ENCODE data around the gene GBP2.
"Not testable (repeated sequence)": the region's sequence is repeated elsewhere in the genome, so short reads cannot be mapped to it uniquely, and the experiment has no call there.

Gene GBP2

GRCh38 chr1:89125913-89126580 lies at the start of gene GBP2:
Gene GBP2 (minus strand): TSS chr1:89126114. CDS start chr1:89121966, 4,148 bp downstream.
- no peak for DNase-seq (ENCODE audit: low read depth)

- DNase-seq (ENCODE audit: low read depth) = no peak
These were observed 48.6 kb upstream of the GBP2 start for GRCh38 chr1:89174491-89174890.

- no peak for DNase-seq (ENCODE audit: low read depth)
These were observed 46.7 kb upstream of the GBP2 start for GRCh38 chr1:89172468-89173143.

GRCh38 chr1:89171067-89171438 lies 45.1 kb upstream of the GBP2 start:
- no peak for DNase-seq (ENCODE audit: low read depth)

GRCh38 chr1:89170170-89171066 lies 44.5 kb upstream of the GBP2 start:
- no peak for DNase-seq (ENCODE audit: low read depth)

- no peak for DNase-seq (ENCODE audit: low read depth)
These were observed 43.3 kb upstream of the GBP2 start for GRCh38 chr1:89169166-89169565.

- no peak for DNase-seq (ENCODE audit: low read depth)
These were observed 41.8 kb upstream of the GBP2 start for GRCh38 chr1:89167590-89168230.

GRCh38 chr1:89166705-89167104 lies 40.8 kb upstream of the GBP2 start:
- no peak for DNase-seq (ENCODE audit: low read depth)

- no peak for DNase-seq (ENCODE audit: low read depth)
These were observed 39.9 kb upstream of the GBP2 start for GRCh38 chr1:89165811-89166210.

- DNase-seq (ENCODE audit: low read depth) = no peak
These were observed 25.1 kb upstream of the GBP2 start for GRCh38 chr1:89151047-89151446.

- DNase-seq (ENCODE audit: low read depth) = no peak
These were observed 24.1 kb upstream of the GBP2 start for GRCh38 chr1:89149976-89150375.

- DNase-seq (ENCODE audit: low read depth) = no peak
These were observed 23.3 kb upstream of the GBP2 start for GRCh38 chr1:89149229-89149628.

GRCh38 chr1:89147678-89148658 lies 22.1 kb upstream of the GBP2 start:
- DNase-seq (ENCODE audit: low read depth) = no peak

GRCh38 chr1:89146721-89147120 lies 20.8 kb upstream of the GBP2 start:
- no peak for DNase-seq (ENCODE audit: low read depth)

- no peak for DNase-seq (ENCODE audit: low read depth)
These were observed 17.6 kb upstream of the GBP2 start for GRCh38 chr1:89143484-89143883.

- DNase-seq (ENCODE audit: low read depth) = no peak
These were observed 16.2 kb upstream of the GBP2 start for GRCh38 chr1:89142160-89142559.

GRCh38 chr1:89133747-89134146 lies 7.8 kb upstream of the GBP2 start:
- no peak for DNase-seq (ENCODE audit: low read depth)

GRCh38 chr1:89130716-89131115 lies 4.8 kb upstream of the GBP2 start:
- no peak for DNase-seq (ENCODE audit: low read depth)

- no peak for DNase-seq (ENCODE audit: low read depth)
These were observed 4.0 kb upstream of the GBP2 start for GRCh38 chr1:89129911-89130310.

GRCh38 chr1:89128003-89128458 lies 2.1 kb upstream of the GBP2 start:
- not testable (repeated sequence) for DNase-seq (ENCODE audit: low read depth)

Measured in stimulated activated CD8-positive, alpha-beta memory T cell treated with anti-CD3 and anti-CD28 coated beads, Interleukin-12 subunit alpha, Interleukin-12 subunit beta, amount 100 ng/mL, for 1 hour (primary cell).